Measurements from ENCODE around the gene WNT1.

The WNT1 gene

DNA sequence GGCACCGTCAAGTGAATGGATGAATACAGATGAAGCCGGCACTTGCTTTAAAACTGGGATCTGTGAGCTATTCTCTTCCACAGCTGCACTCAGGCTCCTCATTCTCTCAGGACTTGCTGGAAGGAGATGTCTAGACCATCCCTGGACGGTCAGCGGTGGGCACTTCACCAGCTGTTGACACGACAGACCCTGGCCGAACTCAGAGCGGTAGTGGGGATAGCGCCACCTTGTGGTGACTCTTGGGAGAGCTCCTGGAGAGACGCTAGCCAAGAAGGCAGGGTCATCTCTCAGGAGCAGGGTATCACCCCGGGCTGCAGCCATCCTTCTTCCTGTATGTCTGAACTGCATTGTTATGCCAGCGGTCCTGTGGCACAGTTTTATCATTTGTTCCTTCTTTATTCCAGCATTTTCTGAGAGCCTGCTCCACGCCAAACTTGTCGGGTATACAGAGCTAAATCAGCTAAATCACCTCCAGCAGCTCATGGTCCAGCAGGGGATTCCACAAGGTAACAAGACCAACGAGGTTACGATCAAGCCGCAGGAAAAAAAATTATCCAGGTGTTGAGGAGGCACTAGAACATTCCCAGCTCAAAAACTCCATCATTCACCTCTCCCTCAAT is 10.0 kb downstream of the WNT1 start:
- no peaks in the 10 kb centered on the region for H3K79me2 ChIP-seq
- H3K36me3 ChIP-seq (ENCODE audit: control insufficient read depth, insufficient read depth, low read length), result no peaks in the 10 kb centered on the region
- TF ChIP-seq, protein P1, sequence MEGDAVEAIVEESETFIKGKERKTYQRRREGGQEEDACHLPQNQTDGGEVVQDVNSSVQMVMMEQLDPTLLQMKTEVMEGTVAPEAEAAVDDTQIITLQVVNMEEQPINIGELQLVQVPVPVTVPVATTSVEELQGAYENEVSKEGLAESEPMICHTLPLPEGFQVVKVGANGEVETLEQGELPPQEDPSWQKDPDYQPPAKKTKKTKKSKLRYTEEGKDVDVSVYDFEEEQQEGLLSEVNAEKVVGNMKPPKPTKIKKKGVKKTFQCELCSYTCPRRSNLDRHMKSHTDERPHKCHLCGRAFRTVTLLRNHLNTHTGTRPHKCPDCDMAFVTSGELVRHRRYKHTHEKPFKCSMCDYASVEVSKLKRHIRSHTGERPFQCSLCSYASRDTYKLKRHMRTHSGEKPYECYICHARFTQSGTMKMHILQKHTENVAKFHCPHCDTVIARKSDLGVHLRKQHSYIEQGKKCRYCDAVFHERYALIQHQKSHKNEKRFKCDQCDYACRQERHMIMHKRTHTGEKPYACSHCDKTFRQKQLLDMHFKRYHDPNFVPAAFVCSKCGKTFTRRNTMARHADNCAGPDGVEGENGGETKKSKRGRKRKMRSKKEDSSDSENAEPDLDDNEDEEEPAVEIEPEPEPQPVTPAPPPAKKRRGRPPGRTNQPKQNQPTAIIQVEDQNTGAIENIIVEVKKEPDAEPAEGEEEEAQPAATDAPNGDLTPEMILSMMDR (IDR thresholded peaks at IDR 0.05), result peak; percentile 78
- H3K4me1 ChIP-seq, result no peaks in the 10 kb centered on the region
- no peaks in the 10 kb centered on the region for H3K9me3 ChIP-seq (ENCODE audit: control insufficient read depth, low read length)
- H3K27ac ChIP-seq, result no peak overlapping the region
- no peak overlapping the region for H3K9ac ChIP-seq
- no peak overlapping the region for H3K4me3 ChIP-seq (ENCODE audit: low read depth, low read length)
- H3K27me3 ChIP-seq (ENCODE audit: control insufficient read depth, insufficient read depth, low read length), result no peaks in the 10 kb centered on the region
- H3K4me2 ChIP-seq (ENCODE audit: low read length), result no peak overlapping the region
- H2AFZ ChIP-seq, result no peak overlapping the region

DNA sequence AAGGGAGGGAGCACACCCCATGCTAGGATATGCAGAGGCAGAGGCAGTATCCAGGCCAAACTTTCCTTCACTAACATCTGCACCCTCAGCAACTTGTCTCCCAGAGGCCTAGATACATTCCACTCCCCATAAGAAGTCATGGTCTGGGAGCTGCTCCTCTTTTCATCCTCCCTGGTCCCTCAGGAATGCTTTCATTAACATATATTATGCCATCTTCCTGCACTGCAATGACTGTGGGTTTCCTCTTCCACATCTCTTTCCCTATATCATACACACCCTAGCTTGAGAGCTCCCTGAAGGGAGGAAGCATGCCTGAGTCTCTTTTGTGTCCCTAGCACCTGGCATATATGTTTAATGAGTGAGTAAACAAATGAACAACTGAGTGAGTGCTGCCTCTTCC is 12.4 kb downstream of the WNT1 start:
- TF ChIP-seq, protein P1 (IDR thresholded peaks at IDR 0.05), result no peak
- no peak overlapping the region for H3K4me2 ChIP-seq (ENCODE audit: low read length)
- H3K27me3 ChIP-seq (ENCODE audit: control insufficient read depth, insufficient read depth, low read length), result no peaks in the 10 kb centered on the region
- H3K4me3 ChIP-seq (ENCODE audit: low read depth, low read length), result no peak overlapping the region
- H3K9ac ChIP-seq, result no peak overlapping the region
- no peaks in the 10 kb centered on the region for H3K4me1 ChIP-seq
- no peak overlapping the region for H2AFZ ChIP-seq
- no peaks in the 10 kb centered on the region for H3K79me2 ChIP-seq
- H3K9me3 ChIP-seq (ENCODE audit: control insufficient read depth, low read length), result no peaks in the 10 kb centered on the region
- no peaks in the 10 kb centered on the region for H3K36me3 ChIP-seq (ENCODE audit: control insufficient read depth, insufficient read depth, low read length)
- no peak overlapping the region for H3K27ac ChIP-seq

DNA sequence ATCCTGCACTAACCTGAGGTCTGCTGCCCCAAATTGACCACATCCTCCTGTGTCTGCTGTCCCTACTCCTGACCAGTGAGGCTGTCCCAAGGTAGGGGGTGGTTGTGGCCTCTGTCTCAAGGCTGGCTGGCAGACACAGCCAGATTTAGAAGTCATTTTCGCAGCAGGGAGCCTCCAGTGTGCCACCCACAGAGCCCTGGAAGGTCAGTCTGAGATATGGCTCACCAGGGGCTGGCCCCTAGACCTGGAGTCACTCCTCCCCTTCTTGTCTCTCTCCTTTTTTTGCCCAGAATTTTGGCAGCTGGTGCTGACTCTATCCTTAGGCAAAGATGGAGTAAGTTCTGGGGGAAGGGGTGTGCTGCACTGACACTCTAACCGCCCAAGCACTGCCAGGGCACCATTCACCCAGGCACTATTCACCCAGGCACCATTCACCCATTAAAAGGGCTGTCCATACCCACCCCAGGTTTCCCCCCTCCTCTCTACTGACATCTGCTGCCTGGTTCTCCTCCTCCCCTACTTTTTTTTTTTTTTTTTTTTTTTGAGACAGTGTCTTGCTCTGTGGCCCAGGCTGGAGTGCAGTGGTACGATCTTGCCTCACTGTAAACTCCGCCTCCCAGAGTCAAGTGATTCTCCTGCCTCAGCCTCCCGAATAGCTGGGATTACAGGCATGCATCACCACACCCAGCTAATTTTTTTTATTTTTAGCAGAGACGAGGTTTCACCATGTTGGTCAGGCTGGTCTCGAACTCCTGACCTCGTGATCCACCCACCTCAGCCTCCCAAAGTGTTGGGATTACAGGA is 13.3 kb downstream of the WNT1 start:
- Histone ChIP-seq H2AFZ (no peak overlapping the region), H3K4me1 (no peaks in the 10 kb centered on the region), H3K79me2 (no peaks in the 10 kb centered on the region), H3K4me3 (ENCODE audit: low read depth, low read length) (no peak overlapping the region), H3K9ac (no peak overlapping the region), H3K36me3 (ENCODE audit: control insufficient read depth, insufficient read depth, low read length) (no peaks in the 10 kb centered on the region), H3K9me3 (ENCODE audit: control insufficient read depth, low read length) (no peaks in the 10 kb centered on the region), H3K4me2 (ENCODE audit: low read length) (no peak overlapping the region), H3K27ac (no peak overlapping the region), H3K27me3 (ENCODE audit: control insufficient read depth, insufficient read depth, low read length) (no peaks in the 10 kb centered on the region)
- TF ChIP-seq, protein P1 (IDR thresholded peaks at IDR 0.05), result no peak

DNA sequence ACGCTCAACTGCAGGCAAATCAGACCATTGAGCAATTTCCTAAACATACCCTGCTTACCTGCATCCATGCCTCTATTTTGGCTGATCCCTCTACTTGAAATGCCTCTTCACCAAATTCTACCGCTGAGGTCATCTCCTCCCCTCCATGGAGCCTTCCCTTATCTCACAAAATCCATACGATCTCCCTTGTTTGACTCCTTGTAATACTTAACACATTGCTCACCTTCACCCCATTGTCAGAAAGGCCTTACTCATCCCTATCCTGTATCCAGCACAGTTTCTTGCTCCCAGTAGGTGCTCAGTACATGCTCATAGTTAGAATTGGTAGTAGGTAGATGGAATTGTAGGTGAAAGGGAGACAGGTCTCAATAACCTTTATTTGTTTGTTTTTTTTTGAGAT is 15.7 kb downstream of the WNT1 start:
- Histone ChIP-seq H3K9me3 (ENCODE audit: control insufficient read depth, low read length) (no peaks in the 10 kb centered on the region), H3K4me3 (ENCODE audit: low read depth, low read length) (no peak overlapping the region), H3K27ac (no peak overlapping the region), H3K9ac (no peak overlapping the region), H3K36me3 (ENCODE audit: control insufficient read depth, insufficient read depth, low read length) (no peaks in the 10 kb centered on the region), H2AFZ (no peak overlapping the region), H3K4me2 (ENCODE audit: low read length) (no peak overlapping the region), H3K79me2 (no peaks in the 10 kb centered on the region), H3K27me3 (ENCODE audit: control insufficient read depth, insufficient read depth, low read length) (no peaks in the 10 kb centered on the region), H3K4me1 (no peaks in the 10 kb centered on the region)
- TF ChIP-seq, protein P1 (IDR thresholded peaks at IDR 0.05), result no peak
